HPDE6-E6E7 (cell line): ENCODE results near the gene EGFL6.
"Not testable (repeated sequence)": the region's sequence is repeated elsewhere in the genome, so short reads cannot be mapped to it uniquely, and the experiment has no call there.

ENCODE experiments used
- DNase-seq: peaks from one replicate; pipeline ENCODE4 v3.0.0; 2011; ENCODE audit warnings: missing footprints; ENCODE audit errors: extremely low spot score

EGFL6 gene

DNA sequence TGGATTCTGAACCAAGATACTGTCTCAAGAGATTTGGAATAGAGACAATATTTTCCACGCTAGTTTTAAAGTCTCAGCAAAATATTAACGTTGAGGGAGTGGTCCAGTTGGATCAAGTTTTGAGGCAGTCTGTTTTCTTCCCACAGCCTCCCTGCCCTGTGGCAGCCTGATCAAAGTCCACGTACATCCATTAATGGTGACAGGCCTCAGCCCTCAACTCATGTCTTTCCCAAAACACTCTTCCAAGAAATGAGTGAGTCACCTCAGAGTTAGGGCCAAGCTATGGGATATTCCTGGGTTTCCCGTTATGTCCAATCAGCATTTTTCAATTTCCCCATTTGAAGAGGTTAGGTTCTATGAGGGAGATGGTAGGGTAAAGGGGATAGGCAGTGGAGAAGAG is 28.5 kb downstream of the EGFL6 start:
- DNase-seq: no peak

DNA sequence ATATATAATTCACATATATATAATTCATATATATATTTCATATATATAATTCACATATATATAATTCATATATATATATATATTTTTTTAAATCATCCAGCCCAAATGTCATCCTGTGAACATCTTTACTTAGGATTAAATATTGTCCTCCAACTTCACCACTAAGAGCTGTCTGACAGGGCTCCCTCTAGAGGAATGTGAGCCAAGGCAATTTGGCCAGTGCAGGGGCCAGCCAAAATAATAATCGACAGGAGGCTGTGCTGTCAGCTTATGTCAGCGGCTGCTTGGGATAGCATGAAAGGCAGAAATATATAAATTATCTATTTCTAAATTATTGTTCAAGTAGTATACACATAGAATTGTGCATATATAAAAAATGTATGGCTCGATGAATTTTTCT is 29.5 kb downstream of the EGFL6 start:
- DNase-seq: peak; percentile 8

DNA sequence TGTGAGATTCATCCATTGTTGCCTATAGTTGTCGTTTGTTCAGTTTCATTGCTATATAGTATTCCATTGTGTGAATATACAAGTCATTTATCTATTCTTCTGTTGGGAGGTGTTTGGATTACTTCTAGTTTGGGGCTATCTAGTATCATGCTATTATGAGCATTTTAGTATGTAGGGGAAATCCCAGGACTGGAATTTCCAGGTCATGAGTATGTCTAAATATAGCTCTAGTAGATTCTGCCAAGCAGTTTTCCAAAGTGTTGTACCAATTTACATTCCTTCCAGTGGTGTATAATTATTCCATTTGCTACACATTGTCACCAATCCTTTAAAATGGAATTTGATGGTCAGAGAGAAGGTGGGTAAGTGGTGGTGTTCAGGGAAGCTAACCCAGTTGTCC is 30.1 kb downstream of the EGFL6 start:
- no peak for DNase-seq

DNA sequence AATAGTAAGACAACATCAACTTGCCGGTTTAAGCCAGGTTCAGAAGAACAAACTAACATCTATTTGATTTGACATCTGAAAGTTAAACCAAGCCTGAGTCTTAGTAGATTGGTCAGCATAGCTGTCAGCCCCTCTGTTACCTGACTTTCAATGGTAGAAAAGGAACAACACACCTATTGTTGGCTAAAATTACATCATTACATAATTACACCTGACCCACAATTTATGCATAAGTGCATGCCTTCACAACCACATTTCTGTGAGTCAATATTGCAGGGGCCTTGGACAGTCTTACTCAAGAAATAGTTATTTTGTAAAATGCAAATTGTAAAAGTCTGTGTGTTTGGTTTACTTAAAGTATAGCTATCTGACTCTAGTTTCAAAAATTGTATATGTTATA is 36.2 kb downstream of the EGFL6 start:
- no peak for DNase-seq

DNA sequence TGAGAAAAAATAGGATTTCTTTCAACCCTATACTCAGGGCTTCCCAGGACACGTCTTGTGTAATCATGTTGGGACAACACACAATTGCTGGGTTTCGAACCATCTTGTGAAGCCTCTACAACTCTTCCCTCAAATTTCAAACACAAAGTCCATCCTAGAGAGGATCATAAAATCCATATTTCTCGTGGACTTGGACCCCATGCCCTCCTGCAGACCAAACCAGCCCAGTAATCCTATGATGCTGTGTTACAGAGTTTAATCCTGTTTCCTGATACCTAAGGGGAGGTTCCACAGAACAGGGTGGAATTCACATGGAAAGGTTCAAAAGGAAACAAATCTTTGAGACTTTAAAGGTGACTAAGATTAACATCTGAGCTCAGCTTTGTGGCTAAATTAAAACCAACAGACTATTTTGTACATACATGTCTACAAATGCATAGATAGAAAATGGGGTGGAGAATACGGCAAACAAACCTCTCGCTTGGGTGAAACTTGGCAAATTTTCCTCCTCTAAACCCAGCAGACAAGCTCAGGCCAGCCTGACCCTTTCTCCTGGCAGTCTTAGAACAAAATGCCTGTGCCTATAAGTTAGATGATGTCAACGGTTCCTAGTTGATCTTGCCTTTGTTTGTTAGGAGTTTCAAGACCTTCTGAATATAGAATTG is 38.1 kb downstream of the EGFL6 start:
- DNase-seq: no peak

DNA sequence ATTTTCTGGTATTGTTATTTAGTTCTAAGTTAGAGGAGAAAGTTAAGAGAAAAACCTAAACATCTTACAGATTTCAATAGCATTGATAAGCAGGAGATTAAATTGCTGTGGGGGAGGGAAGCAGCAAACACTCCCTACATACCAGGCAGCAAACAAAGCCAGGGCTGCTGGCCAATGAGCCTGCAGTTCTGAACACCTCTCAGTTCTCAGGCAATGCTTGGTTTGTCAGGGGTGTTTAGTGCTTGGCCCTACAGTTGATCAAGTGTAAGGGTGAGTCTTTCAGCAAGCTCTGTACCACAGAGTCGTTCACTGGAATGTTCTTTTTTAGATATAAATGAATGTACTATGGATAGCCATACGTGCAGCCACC is 38.6 kb downstream of the EGFL6 start:
- DNase-seq: no peak

DNA sequence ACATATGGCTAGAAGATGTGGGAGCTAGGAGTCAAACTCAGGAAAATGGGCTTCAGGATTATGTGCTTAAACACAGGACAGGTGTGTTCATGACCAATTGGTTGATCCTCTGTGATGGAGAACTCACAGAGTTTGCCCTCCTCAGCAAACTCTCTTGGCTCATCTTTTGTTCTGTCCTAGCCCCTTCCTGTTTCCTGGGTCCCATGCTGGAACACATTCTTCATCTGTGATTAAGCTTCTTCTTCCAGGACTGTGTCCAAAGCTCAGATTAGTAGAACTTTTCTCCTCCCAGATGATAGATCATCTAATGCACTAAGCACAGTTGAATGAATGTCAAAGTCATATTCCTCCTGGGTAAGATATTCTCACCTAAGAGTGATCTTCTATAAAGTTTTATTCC is 44.8 kb downstream of the EGFL6 start:
- no peak for DNase-seq

DNA sequence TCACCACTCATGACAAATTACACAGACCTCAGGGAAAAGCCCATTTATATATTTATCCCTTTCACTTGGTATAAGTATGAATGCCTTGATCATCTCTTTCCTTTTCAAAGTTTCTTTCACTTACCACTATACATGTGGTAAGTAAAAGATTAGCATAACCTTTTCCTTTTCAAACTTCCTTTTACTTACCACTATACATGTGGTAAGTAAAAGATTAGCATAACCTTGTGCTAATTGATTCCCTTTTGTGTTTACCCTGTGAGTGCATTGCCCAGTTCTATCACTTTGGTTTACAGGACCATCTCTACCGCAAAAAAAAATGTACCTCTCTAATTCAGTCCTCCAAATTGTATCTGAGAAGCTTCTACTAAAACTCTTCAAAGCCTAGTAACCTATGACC is 50.8 kb downstream of the EGFL6 start:
- no peak for DNase-seq

DNA sequence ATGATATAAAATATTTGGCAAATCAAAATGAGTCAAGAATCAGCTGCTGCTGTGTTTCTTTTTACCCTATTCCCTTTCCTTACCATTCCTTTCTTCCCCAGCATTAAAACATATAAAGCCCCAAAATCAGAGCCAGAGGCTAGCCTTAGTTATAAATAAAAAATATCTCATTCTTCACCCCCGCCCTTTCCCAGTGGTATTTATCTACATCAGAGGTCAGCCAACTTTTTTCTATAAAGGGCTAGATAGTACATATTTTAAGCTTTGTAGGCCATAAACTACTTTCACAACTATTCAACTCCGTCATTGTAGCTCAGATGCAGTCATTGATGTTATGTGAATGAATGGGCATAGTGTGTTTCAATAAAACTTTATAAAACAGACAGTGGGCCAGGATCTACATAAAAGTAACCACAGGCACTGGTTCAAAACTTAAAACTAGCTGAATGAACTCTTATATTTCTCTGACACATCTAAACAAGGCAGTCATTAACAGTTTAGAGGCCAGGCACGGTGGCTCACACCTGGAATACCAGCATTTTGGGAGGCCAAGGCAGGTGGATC is 53.1 kb downstream of the EGFL6 start:
- no peak for DNase-seq

DNA sequence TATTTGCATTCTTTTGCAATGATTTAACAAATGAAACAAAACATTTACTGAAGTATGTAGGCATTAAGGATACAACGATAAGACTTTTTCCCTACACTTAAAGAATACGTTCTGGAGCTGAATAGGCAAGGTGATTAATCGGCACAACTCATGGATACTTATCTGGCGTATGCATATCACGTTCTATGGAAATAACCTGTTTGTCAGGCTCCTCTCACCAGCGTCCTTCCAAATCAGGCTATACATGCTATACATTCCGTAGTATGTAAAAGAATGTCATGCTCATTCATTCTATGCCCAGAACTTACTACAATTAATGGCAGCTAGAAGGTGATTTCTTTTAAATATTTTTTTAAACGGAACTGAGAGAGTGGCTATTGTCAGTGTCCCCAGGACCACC is 57.9 kb downstream of the EGFL6 start:
- DNase-seq: no peak

DNA sequence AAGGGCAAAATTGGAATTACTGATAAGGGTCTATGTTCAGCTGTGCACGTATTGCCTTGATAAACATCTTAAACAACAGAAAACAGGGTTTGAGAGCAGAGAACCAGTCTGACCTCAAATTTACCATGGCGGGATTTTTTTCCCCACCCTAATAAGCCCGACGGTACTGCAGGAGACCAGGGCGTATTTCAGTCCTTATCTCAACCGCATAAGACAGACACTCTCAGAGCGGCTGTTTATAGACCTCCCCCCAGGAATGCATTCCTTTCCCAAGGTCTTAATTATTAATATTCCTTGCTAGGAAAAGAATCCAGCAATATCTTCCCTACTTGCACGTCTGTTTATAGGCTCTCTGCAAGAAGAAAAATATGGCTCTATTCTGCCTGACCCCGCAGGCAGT is 67.8 kb downstream of the EGFL6 start:
- not testable (repeated sequence) for DNase-seq

DNA sequence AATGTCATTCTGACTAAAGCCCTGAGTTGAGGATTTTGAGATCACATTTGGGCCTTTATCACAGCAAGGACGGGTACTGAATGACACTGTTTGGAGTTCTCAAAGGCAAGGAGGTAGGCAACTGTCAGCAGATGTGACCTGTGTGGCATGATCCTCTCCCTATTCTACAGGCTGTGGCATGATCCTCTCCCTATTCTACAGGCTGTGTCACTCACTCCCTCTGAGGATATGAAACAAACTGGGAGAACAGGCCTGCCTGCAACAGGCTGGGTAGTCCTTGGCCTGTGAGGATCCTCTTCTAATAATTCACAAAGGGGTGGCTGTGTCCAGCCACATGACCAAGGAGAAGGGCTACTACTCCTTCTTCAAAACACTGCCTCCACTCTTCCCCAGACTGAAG is 68.6 kb downstream of the EGFL6 start:
- DNase-seq: no peak

DNA sequence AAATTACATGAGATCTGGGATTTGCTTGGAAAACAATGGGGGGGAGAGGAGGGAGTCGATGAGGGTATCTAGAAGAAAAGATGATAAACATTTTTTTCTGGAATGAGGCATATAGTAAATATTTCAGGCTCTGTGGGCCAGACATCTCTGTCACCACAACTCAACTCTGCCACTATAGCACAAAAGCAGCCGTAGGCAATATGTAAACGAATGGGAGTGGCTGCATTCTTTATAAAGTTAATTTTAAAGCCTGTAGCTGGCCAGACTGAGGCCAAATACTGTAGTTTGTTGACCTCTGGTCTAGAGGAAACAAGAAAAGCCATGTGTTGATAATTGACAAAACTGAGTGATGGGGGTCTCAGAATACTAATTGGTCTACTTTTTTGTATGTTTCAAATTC is 69.4 kb downstream of the EGFL6 start:
- no peak for DNase-seq

DNA sequence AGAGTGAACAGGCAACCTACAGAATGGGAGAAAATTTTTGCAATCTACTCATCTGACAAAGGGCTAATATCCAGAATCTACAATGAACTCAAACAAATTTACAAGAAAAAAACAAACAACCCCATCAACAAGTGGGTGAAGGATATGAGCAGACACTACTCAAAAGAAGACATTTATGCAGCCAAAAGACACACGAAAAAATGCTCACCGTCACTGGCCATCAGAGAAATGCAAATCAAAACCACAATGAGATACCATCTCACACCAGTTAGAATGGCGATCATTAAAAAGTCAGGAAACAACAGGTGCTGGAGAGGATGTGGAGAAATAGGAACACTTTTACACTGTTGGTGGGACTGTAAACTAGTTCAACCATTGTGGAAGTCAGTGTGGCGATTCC is 72.3 kb downstream of the EGFL6 start:
- DNase-seq: not testable (repeated sequence)

DNA sequence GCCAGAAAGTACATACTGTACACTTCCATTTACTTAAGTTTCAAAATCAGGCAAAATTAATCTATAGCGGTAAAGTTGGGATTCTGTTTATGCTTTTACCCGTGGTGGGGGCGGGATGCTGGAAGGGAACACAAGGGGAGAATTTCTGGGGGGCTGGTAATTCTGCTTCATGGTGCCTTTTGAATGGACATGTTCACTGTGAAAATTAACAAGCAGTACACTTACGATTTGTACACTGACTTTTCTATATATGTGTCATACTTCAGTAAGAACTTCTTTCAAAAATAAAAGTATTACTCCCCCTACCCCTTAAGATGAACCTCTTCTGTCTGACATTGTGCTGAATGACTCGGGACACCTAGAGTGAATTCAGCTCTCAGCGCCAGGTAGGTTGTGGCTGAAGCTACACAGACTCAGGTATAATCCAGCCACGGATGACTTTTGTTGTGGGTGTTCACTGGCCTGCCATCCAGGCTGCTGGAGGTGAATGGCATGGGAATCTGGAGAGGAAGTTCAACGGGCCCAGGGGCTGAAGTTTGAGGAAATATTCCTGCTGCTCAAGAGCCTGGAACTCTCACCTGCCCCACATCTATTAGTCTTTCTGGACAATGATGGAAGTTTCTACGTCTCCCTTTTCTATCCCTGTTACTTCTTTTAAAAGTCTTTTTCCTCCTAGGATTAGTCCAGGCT is 76.2 kb downstream of the EGFL6 start:
- DNase-seq: no peak

DNA sequence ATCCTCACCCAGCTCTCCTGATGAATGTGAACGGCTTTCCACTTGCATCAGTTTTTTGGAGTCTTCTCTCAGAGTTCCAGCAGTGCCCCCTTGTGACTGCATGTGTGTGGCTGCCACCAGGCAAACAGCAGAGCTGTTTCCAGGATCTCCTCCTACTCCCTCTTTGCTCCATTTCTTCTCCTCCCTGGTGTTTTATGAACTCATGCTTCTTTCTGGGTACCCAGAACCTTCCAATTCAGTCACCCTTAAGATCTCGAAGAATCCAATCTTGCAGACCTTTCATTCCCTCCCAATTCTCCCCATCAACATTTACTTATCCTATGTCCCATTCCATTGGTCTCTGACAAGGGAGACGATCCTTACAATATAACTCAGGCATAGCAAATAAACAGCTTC is 76.8 kb downstream of the EGFL6 start:
- no peak for DNase-seq

DNA sequence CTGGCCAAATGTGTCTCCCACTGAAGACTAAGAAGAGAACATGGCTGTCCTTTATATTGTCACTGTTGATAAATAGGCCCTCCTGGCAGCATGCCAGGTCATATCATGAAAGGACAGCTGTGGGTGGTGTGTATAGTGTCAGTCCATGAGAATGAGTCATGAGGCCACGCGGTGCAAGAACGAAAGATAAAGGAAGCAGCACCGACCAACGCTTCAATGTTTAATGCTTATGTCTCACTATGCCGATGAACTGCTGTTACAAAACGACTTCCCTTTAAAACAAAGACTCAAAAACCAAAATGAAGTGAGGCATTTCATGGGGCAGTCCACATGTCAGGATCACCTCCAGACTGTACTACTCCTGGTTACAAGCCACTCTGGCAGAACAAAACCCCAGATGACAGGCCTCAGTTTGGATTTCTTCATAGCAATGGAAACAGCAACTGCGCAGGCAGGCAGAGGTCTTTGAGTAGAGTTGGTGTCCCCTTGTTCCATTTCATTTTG is 78.4 kb downstream of the EGFL6 start:
- DNase-seq: no peak

DNA sequence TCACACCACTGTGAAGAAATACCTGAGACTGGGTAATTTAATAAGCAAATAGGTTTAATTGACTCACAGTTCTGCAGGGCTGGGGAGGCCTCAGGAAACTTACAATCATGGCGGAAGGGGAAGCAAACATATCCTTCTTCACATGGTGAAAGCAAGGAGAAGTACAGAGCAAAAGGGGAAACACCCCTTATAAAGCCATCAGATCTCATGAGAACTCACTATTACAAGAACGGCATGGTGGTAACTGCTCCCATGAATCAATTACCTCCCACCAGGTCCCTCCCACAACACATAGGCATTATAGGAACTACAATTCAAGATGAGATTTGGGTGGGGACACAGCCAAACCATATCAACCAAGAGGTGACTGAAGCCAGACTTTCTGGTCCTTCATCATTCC is 78.9 kb downstream of the EGFL6 start:
- DNase-seq: not testable (repeated sequence)

DNA sequence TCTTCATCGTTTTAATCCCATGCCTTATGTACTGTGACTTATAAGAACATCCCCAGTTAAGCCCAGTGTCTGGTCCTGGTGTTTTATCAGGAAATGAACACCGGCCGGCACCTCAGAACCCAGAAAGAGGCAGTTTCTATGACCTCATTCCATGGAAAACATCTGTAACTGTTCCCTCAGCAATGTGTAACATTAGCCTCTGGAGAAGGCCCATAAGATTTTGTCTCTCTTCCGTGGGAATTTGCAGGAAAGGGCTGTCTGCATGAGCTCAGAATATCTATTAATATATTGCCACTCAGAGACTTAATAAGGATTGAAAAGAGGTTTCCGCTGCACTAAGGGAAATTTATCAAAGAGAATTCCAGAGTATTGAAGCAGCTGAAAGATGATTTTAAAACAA is 80.4 kb downstream of the EGFL6 start:
- no peak for DNase-seq

DNA sequence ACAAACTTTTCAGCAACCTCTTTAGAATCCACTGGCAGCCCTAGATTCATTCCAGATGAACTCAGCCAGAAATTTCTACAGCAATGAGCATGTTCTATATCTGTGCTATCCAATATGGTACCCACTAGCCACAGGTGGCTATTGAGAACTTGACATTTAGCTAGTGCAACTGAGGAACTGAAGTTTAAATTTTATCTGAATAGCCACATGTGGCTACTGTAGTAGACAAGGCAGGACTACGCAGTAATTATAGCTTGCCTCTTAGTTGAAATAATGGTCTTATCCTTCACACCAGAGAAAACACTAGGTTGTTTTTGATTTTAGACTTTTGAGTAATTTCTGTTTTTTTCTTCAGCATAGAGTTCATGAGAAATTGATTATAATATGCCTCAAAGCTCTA is 80.9 kb downstream of the EGFL6 start:
- DNase-seq: no peak

DNA sequence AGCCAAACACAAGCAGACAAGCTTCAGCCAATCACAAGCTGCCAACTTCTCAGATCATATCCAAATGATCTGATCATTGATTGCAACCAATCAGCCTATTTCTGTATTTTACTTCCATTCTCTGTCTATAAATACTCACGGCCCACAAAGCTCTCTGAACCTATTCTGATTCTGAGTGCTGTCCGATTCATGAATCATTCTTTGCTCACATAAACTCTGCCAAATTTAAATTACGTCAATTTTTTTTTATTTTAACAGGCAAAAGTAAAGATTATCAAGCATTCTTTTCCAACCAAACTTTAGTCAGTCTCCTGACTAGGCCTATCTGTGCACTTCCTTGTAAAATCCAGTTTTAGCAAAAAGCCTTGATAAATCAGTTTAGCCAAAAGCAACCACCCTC is 81.7 kb downstream of the EGFL6 start:
- no peak for DNase-seq

DNA sequence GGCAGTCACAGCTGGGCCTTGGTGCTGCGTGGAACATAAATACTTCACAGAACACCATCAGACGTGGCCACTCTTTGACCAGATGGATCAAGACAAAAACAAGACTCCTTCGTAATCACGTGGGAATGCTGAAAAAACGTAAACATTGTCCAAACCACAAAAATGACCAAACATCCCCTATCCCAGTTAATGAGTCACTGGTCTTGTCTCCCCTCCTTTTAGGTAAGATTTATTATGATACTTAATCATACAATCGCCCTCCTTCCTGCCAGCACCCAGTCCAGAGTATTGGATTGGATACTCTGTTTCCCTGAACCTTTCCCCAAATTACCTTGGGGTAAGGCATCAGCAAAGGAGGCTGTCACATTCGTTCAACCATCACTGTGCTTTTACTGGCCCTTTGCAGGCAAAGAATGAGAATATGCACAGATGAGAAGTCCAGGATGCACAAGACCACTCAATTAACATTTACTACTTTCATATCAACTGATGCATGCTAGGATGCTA is 82.9 kb downstream of the EGFL6 start:
- DNase-seq: no peak
